IPS-18c (cell line): ENCODE data around the gene SLC30A7.
"Not testable (repeated sequence)": the region's sequence is repeated elsewhere in the genome, so short reads cannot be mapped to it uniquely, and the experiment has no call there.

ENCODE experiments used
- H3K4me3 ChIP-seq: 2 replicates; pipeline ENCODE4 v1.7.0; 2013; ENCODE audit warnings: low read depth, mild to moderate bottlenecking, low read length, moderate library complexity; ENCODE audit not compliant: insufficient read depth
- H3K9me3 ChIP-seq: one replicate; pipeline ENCODE4 v1.6.1; 2013; ENCODE audit warnings: mild to moderate bottlenecking, low read length, moderate library complexity; ENCODE audit not compliant: control insufficient read depth, insufficient read depth

The SLC30A7 gene

DNA sequence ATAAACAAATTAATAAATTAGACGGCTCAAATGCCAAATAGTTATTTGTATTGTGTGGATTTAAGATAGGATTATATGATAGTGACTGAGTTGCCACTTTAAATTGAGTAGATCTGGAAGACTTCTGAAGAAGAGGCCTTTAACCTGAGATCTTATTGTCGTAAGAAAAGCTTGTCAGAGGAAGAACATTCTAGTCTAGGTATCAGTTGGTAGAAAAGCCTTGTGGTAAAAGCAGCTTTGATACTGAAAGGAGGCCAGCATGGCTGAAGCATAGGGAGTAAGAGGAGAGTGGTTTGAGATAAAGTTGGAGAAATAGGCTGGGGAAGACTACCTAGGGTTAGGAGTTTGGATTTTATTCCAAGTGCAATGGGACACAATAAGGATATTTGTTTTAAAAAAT, 29.1 kb downstream of the SLC30A7 start:
- H3K9me3 ChIP-seq, result no peaks in the 10 kb centered on the region
- H3K4me3 ChIP-seq, result no peak overlapping the region

DNA sequence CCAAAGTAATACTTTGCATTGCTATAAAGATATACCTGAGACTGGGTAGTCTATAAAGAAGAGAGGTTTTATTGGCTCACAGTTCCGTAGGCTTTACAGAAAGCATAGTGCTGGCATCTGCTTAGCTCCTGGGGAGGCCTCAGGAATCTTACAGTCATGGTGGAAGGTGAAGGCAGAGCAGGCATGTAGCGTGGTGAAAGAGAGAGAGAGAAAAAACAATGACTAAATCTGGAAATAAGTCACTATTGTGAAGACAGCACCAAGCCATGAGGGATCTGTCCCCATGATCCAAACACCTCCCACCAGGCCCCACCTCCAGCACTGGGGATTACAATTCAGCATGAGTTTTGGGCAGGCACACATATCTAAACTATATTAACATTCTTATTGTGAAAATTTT, 30.4 kb downstream of the SLC30A7 start:
- no peak overlapping the region for H3K4me3 ChIP-seq

DNA sequence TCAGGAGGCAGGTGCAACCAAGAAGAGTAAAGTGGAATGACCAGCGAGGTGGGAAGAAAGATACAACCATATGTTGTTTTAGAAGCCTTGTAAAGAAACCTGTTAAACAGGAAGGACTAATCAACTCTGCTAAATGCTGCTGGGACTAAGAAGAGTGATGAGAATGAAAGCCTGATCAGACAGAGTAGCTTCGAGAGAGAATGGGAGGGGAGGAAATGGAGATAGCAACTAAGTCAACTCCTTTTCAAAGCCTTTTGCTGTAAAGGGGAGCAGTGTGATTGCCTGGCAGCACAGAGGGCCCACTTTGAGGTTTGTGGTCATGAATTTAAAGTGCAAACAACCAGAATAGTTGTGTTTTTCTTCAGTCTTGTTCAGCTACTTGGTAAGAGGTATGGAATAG, 31.4 kb downstream of the SLC30A7 start:
- H3K4me3 ChIP-seq, result no peak overlapping the region
- H3K9me3 ChIP-seq, result no peaks in the 10 kb centered on the region

More for the DNA sequence above, 30.4 kb downstream of the SLC30A7 start:
- no peaks in the 10 kb centered on the region for H3K9me3 ChIP-seq

DNA sequence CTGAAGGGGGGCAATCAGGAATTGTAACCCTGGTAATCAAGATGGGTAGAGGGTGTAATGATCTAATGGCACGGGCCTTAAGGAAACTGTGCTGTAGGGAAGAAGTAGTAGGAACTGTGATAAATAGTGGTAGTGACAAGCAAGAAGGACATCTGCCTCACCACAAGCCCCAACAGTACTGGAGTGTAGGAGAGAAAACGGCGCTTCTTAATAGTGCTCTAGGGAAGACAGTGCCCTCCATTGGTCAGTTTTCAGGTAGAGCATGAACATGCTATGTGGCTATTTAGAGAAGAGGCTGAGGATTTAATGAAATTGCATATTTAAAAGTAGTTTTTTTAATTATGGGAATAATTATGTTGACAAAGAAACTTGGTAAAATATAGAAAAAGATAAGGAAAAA, 32.2 kb downstream of the SLC30A7 start:
- Histone ChIP-seq H3K9me3 (no peaks in the 10 kb centered on the region), H3K4me3 (no peak overlapping the region)

DNA sequence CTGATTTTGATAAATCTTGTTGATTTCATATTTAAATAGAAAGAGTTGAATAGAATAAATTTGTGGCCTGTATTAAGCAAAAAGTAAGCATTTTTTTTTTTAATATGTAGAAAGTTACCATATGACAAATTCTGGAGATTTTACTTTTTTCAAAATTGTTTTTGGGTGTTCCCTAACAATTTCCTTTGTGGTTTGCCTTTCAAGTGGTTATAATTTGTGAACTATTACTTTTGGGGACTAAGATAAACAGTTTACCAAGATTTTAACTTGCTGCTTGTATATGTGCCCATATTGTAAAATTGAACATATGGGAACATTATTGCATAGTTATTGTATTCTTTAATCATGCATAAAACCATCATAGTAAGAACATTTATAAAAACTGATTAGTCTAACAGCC, 34.6 kb downstream of the SLC30A7 start:
- no peaks in the 10 kb centered on the region for H3K9me3 ChIP-seq

DNA sequence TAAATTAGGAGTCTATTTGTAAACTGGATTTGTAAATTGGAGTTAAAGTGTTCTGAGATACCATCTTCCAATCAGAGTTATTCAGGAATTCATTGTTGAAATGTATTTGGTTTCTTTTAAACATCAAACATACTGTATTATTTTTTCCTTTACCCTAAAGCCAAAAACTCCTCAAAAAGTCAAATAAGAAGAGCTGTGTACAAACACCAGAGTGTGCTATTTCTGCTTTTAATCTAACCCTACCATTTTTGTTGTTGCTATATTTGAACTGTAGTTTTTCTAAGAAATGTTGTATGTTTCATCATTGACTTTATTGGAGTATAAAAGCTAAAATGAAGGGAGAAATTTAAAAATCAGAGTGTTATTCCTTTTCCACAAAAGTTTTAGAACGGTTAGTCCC, 35.8 kb downstream of the SLC30A7 start:
- H3K9me3 ChIP-seq, result no peaks in the 10 kb centered on the region
- no peak overlapping the region for H3K4me3 ChIP-seq

More for the DNA sequence above, 34.6 kb downstream of the SLC30A7 start:
- no peak overlapping the region for H3K4me3 ChIP-seq

DNA sequence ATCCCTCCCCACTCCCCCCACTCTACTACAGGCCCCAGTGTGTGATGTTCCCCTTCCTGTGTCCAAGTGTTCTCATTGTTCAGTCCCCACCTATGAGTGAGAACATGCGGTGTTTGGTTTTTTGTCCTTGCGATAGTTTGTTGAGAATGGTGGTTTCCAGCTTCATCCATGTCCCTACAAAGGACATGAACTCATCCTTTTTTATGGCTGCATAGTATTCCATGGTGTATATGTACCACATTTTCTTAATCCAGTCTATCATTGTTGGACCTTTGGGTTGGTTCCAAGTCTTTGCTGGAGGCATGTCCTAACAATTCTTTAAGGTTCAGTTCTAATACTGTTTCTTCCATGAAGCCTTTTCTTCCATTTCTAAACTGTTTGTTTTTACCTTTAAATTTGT, 37.7 kb downstream of the SLC30A7 start:
- not testable (repeated sequence) for H3K4me3 ChIP-seq, H3K9me3 ChIP-seq

DNA sequence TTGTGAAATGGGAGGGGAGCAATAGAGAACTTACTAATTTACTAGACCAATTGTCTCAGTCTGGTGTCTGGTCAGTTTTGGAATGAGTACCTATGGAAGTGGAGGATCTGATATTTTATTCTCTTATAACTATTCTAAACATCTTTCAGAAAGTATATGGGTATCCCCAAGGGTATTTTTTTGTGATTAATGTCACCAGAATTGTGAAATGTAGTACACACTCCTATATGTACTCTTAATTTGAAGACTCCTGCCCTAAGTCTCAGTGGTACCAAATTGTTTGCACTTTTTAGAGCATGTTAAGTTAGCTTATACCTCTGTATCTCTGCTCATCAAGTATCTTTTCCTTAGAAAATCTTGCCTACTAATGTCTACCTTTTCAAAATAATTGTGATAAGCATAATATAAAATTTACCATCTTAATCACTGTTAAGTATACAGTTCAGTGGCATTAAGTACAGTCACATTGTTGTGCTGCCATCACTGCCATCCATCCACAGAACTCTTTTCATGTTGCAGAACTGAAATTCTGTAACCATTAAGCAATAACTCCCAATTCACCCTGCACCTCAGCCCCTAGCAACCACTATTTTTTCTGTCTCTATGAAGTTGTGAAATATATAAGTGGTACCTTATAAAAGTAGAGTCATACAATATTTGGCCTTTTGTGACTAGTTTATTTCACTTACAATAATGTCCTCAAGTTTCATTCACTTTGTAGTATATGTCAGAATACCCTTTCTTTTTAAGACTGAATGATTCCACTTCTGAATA, 40.5 kb downstream of the SLC30A7 start:
- Histone ChIP-seq H3K9me3 (no peaks in the 10 kb centered on the region), H3K4me3 (no peak overlapping the region)

DNA sequence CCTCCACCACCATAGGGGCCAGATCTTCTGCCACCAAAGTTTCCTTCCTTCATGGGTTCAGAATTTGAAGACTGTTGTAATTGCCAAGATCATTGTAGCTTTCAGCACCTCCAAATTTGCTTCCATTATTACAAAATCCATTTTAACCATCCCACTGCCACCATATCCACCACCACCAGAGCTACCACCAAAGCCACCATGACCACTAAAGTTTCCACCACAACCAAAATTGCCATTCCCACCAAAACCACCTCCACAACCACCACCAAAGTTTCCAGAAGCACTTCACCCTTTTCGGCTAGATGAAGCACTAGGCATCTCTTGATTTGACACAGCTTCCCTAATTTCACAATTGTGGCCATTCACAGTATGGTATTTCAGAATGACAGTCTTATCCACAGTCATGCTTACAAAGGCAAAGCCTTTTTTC, 45.2 kb downstream of the SLC30A7 start:
- no peaks in the 10 kb centered on the region for H3K9me3 ChIP-seq
- no peak overlapping the region for H3K4me3 ChIP-seq

DNA sequence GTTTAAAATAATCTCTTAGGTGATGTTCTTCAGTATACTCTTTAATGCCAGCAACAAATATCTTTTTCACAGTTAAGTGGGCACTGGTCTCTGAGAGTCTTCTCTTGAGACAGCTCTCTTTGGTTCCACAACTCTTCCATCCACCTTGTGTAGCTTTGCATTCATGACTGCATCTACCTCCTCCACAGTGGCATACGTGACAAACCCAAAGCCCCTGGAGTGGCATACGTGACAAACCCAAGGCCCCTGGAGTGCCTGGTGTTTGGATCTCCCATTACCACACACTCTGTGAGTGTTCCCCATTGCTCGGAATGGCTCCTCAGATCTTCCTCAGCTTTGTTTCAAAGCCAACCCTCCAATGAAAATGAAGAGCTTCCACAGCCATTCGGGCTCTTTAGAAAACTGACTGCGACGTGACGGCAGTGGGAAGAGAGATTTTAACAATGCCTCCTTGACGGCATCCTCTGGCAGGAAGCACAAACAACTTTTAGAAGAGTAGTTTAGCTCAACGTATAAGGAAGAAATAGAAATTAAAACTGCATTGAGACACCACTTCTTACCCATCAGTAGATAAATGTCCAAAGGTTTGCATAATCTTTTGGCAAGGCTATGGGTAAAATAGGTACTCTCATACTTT, 45.8 kb downstream of the SLC30A7 start:
- H3K4me3 ChIP-seq, result no peak overlapping the region
- H3K9me3 ChIP-seq, result no peaks in the 10 kb centered on the region

DNA sequence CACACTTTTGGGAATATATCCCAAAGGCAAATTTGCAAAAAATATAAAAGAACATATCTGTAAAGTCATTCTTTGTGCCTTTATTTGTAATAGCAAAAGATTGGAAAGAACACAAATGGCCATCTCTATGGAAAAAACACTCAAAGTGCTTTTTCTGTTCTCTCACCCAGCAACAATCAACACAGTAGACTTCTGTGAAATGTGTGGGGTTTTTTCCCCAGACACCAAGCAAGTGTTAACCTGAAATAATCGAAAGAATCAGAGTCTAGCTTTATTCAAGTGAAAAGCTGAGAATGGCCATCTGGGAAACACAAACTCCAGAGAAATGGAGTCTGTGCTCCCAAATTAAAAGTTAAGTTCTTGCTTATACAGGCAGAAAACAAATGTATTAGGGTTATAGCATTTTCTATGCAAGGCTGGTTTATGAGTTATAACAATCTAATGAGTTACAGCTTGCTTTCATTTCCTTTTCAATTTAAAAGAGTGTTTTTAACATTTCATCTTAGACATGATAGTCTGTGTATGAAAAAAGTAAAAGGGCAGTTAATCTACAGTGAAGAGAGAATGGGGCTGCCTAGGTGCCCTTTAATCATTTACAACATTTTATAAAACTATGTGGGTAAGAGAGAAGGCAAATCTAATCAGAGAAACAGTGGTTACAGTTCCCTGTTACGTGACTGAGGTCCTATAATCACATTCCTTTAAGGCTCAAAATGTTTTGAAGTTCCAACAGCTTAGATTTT, 46.6 kb downstream of the SLC30A7 start:
- no peaks in the 10 kb centered on the region for H3K9me3 ChIP-seq
- no peak overlapping the region for H3K4me3 ChIP-seq

DNA sequence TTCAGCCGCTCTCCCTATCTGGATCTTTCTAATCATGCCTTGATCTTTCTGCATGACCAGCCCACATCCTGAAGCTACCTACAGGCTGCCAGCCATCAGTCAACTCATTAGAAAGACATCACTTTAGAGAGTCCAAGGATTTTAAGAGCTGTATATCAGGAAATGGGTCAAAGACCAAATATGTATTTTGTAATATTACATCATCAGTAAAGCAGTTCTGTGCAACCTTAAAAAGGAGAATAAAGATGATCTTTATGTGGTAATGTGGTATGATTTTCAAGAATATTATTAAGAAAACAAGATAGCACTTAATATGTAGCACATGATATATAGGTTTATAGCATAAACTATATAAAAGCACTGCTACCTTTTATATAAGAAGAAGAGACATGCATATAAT, 47.6 kb downstream of the SLC30A7 start:
- no peaks in the 10 kb centered on the region for H3K9me3 ChIP-seq
- H3K4me3 ChIP-seq, result no peak overlapping the region

DNA sequence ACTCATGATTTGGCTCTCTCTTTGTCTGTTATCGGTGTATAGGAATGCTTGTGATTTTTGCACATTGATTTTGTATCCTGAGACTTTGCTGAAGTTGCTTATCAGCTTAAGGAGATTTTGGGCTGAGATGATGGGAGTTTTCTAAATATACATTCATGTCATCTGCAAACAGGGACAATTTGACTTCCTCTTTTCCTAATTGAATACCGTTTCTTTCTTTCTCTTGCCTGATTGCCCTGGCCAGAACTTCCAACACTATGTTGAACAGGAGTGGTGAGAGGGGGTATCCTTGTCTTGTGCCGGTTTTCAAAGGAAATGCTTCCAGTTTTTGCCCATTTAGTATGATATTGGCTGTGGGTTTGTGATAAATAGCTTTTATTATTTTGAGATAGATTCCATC, 50.2 kb downstream of the SLC30A7 start:
- H3K4me3 ChIP-seq, H3K9me3 ChIP-seq: not testable (repeated sequence)

DNA sequence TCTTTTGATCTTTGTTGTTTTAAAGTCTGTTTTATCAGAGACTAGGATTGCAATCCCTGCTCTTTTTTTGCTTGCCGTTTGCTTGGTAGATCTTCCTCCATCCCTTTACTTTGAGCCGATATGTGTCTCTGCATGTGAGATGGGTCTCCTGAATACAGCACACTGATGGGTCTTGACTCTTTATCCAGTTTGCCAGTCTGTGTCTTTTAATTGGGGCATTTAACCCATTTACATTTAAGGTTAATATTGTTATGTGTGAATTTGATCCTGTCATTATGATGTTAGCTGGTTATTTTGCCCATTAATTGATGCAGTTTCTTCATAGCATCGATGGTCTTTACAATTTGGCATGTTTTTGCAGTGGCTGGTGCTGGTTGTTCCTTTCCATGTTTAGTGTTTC, 51.9 kb downstream of the SLC30A7 start:
- H3K9me3 ChIP-seq, H3K4me3 ChIP-seq: not testable (repeated sequence)

DNA sequence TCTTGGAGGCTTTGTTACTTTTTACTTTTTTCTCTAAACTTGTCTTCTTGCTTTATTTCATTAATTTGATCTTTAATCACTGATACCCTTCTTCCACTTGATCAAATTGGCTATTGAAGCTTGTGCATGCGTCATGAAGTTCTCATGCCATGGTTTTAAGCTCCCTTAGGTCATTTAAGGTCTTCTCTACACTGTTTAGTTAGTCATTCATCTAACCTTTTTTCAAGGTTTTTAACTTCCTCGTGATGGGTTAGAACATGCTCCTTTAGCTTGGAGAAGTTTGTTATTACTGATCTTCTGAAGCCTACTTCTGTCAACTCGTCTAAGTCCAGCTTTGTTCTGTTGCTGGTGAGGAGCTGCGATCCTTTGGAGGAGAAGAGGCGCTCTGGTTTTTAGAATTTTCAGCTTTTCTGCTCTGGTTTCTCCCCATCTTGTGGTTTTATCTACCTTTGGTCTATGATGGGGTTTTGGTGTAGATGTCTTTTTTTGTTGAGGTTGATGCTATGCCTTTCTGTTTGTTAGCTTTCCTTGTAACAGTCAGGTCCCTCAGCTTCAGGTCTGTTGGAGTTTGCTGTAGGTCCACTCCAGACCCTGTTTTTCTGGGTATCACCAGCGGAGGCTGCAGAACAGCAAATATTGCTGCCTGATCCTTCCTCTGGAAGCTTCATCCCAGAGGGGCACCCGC, 53.0 kb downstream of the SLC30A7 start:
- not testable (repeated sequence) for H3K9me3 ChIP-seq, H3K4me3 ChIP-seq

DNA sequence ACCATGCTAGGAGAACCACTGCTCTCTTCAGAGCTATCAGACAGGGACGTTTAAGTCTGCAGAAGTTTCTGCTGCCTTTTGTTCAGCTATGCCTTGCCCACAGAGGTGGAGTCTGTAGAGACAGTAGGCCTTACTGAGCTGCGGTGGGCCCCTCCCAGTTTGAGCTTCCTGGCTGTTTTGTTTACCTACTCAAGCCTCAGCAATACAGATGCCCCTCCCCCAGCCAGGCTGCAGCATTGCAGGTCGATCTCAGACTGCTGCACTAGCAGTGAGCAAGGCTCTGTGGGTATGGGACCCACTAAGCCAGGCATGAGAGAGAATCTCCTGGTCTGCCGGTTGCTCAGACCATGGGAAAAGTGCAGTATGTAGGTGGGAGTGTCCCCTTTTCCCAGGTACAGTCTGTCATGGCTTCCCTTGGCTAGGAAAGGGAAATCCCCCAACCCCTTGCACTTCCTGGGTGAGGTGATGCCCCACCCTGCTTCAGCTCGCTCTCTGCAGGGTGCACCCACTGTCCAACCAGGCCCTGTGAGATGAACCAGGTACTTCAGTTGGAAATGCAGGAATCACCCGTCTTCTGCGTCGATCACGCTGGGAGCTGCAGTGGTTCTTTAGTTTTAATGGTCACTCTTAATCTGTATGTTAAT, 53.7 kb downstream of the SLC30A7 start:
- H3K4me3 ChIP-seq, H3K9me3 ChIP-seq: not testable (repeated sequence)

DNA sequence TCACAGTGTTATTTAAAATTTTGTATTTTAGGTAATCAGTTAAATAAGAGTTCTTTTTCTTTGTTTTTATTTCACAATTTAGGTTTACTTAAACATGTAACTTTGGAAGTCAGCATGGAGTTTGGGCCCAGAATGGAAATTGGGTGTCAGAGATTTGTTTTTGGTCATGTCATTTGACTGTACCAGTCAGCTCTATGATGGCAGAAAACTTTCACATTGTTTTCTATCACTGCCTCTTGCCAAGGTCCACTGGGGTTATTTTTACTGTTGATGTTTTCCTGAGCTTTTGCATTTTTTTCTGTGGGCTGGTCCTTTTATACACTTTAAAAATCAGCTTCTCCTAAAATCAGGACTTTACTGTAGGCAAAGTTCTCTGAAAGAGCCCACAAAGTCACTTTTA, 54.4 kb downstream of the SLC30A7 start:
- Histone ChIP-seq H3K4me3 (no peak overlapping the region), H3K9me3 (no peaks in the 10 kb centered on the region)
